AG04449 (cell line): ENCODE data around the gene ZNF547.
"Not testable (repeated sequence)": the region's sequence is repeated elsewhere in the genome, so short reads cannot be mapped to it uniquely, and the experiment has no call there.

ENCODE experiments used
- CTCF ChIA-PET: fragments of 350-600 bp; formaldehyde crosslinking; extraction: SDS; loops from one replicate; lab custom pipeline; 2021; ENCODE audit warnings: antibody characterized with exemption; lab: Yijun Ruan, JAX
- POLR2A ChIA-PET: fragments of 400-600, 350-600 bp; formaldehyde crosslinking; extraction: SDS; loops from one replicate; lab custom pipeline; 2020; ENCODE audit warnings: antibody characterized with exemption, inconsistent platforms; lab: Yijun Ruan, JAX
- DNase-seq: peaks from one replicate; pipeline ENCODE4 v3.0.0-alpha.2; 2010; ENCODE audit warnings: low read depth, low spot score
- H3K4me3 ChIP-seq: 2 replicates; pipeline ENCODE4 v1.5.1; 2011; ENCODE audit warnings: low read depth, mild to moderate bottlenecking, control low read depth, low read length
- CTCF ChIP-seq: IDR thresholded peaks from one replicate; pipeline ENCODE4 v1.5.1; 2011; ENCODE audit warnings: mild to moderate bottlenecking, moderate library complexity, low read length, control low read depth, inconsistent platforms; ENCODE audit not compliant: insufficient read depth; ENCODE audit errors: missing control alignments

Gene ZNF547

DNA sequence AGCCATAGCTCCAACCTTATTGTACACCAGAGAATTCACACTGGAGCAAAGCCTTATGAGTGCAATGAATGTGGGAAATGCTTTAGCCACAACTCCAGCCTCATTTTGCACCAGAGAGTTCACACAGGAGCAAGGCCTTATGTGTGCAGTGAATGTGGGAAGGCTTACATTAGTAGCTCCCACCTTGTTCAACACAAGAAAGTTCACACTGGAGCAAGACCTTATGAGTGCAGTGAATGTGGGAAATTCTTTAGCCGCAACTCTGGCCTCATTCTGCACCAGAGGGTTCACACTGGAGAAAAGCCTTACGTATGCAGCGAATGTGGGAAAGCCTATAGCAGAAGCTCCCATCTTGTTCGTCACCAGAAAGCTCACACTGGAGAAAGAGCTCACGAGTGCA, 5.9 kb upstream of the ZNF547 start:
- no peak for TF ChIP-seq CTCF
- ChIA-PET CTCF (interaction anchor here (0.7 kb wide), 1 partner anchor 36 kb away, joined by 3 read pairs; no protein-coding TSS in a partner anchor), POLR2A (no interaction called here)
- DNase-seq = no peak
- H3K4me3 ChIP-seq = no peak overlapping the region

GRCh38 chr19:57359300-57359699, 4.1 kb upstream of the ZNF547 start:
- POLR2A ChIA-PET = no interaction called here
- TF ChIP-seq CTCF = no peak
- CTCF ChIA-PET = no interaction called here
- no peak for DNase-seq
- H3K4me3 ChIP-seq = no peak overlapping the region

- ChIA-PET CTCF (interaction anchor here (0.6 to 1.2 kb wide), 2 partner anchors 8 to 770 kb away, joined by 3 read pairs; no protein-coding TSS in a partner anchor), POLR2A (interaction anchor here (0.7 to 1.1 kb wide), 4 partner anchors 12 to 171 kb away, joined by 3 to 5 read pairs (median 3); partner anchors contain the start of genes ZNF264, ZNF304 and ZNF548)
- peak overlapping the region; percentile 63 for H3K4me3 ChIP-seq
- TF ChIP-seq CTCF = no peak
- DNase-seq = no peak
These were observed 932 bp upstream of the ZNF547 start for GRCh38 chr19:57362419-57362818.

GRCh38 chr19:57363688-57364181, 384 bp downstream of the ZNF547 start:
- ChIA-PET CTCF (no interaction called here), POLR2A (interaction anchor here (1.0 kb wide), 1 partner anchor 173 kb away, joined by 3 read pairs; the partner anchor contains the start of gene ZNF264)
- DNase-seq = no peak

GRCh38 chr19:57366776-57367175, 3.4 kb downstream of the ZNF547 start:
- CTCF ChIA-PET = interaction anchor here (1.3 kb wide), 1 partner anchor 10 kb away, joined by 5 read pairs; no protein-coding TSS in a partner anchor
- TF ChIP-seq CTCF = no peak
- POLR2A ChIA-PET = no interaction called here
- no peak overlapping the region for H3K4me3 ChIP-seq
- DNase-seq = no peak

More at GRCh38 chr19:57363688-57364181, 384 bp downstream of the ZNF547 start:
- TF ChIP-seq CTCF = no peak
- H3K4me3 ChIP-seq = peak overlapping the region; percentile 91

DNA sequence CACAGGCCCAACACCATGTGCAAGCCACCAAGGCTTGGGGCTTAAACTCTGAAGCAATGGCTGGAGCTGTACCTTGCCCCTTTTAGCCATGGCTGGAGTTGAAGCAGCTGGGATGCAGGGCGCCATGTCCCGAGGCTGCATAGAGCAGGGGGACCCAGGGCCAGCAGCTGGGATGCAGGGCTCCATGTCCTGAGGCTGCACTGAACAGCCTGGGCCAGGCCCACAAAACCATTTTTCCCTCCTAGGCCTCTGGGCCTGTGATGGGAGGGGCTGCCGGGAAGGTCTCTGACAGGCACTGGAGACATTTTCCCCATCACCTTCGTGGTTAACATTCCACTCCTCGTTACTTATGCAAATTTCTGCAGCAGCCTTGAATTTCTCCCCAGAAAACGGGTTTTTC, 10.8 kb downstream of the ZNF547 start:
- CTCF ChIA-PET = no interaction called here
- POLR2A ChIA-PET = no interaction called here

GRCh38 chr19:57374647-57375046, 11.3 kb downstream of the ZNF547 start:
- POLR2A ChIA-PET, H3K4me3 ChIP-seq, CTCF ChIA-PET, DNase-seq: not testable (repeated sequence)

More for the DNA sequence above, 10.8 kb downstream of the ZNF547 start:
- H3K4me3 ChIP-seq = no peak overlapping the region
- TF ChIP-seq CTCF = no peak
- DNase-seq = no peak
